GM19240 (cell line): ENCODE measurements around the gene RIPPLY3.
"Not testable (repeated sequence)": the region's sequence is repeated elsewhere in the genome, so short reads cannot be mapped to it uniquely, and the experiment has no call there.

Experiments
- DNase-seq: peaks from one replicate; pipeline ENCODE4 v3.0.0; 2011; ENCODE audit warnings: low spot score; ENCODE audit not compliant: insufficient read length

RIPPLY3 gene

DNA sequence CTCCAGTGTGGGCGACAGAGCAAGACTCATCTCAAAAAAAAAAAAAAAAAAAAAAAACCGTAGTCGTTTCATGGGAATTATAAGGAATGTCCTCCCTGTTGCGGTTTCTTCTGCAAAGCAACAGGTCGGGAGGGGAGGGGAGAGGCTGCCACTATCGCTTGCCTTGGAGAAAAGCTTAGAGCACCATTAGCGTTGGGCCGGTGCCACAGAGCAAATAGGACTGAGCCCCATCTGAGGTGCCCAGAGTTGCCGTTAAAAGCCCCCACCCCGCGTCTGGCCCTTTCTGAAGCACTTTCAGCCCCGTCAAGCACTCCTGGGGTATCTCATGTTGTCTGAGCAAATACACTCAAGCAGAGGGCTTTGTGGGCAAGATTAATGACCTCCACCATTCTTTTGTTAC lies 2.2 kb downstream of the RIPPLY3 start:
- no peak for DNase-seq

DNA sequence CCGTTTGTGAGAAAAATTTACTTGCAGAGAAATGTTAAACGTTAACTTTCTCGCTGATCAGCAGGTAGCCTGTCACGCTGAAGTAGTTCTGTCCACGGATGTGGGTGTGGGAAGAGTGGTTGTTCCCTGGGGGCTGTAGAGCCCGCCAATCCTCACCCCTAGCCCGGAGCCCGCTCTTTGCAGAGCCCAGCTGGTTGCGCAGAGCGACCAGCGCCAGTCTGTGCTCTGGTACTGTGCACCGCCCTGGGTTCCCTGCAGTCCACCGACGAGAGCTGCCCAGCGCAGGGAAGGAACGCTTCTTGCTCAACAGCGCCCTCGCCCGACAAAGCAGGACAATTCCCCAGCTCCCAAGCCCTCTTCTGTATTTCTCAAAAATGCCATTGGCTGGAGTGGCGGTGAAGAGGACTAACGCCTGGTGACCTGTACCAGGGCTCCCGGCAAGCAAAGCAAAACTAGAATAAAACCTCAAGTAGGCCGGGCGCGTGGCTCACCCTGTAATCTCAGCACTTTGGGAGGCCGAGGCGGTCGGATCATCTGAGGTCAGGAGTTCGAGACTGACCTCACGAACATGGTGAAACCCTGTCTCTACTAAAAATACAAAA lies 3.3 kb downstream of the RIPPLY3 start:
- DNase-seq: peak; percentile 62

DNA sequence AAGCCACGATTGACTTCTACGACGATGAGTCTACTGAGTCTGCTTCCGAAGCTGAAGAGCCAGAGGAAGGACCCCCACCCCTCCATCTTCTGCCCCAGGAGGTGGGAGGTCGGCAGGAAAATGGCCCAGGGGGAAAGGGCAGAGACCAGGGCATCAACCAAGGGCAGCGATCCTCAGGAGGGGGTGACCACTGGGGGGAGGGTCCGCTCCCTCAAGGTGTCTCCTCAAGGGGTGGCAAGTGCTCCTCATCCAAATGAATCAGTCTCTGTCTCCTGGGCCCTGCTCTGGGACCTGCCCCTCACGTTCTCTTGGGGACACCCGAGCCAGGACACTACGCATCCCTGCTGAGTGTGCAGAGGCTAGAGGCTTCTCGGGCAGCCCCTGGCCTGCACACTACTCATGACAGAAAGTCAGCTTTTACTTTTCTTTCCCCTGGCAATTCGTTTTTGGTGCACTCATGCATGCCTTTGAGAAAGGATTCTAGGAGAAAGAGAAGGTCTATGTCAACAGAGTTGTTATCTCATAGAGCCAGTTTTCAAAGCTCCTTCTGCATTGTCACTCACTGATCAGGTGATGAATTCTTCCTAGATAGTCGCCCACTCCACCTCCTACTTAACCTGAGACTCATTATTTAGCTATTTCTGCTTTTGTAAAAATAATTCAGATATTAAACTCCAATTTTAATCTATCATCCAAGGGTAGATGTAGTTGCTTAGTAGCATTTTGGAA lies 11.6 kb downstream of the RIPPLY3 start:
- DNase-seq: no peak

DNA sequence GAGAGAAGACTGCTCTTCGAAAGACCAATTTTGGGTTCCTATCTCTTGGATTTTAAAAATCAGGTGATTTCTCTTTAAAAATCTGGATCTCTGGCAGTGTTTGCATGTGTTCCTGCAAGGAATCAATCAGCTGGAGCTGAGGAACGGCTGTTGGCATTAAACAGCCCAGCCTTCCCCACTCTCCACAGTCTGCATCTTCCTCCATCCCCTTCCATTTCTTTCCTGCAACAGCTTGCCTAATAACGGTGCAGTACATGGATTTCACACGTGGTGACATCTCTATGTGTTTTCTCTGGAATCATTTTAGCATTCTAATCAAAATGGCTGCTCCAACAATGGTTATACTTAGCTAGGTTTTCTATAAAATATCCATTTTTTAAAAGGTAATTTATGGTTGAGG lies 20.0 kb downstream of the RIPPLY3 start:
- no peak for DNase-seq

DNA sequence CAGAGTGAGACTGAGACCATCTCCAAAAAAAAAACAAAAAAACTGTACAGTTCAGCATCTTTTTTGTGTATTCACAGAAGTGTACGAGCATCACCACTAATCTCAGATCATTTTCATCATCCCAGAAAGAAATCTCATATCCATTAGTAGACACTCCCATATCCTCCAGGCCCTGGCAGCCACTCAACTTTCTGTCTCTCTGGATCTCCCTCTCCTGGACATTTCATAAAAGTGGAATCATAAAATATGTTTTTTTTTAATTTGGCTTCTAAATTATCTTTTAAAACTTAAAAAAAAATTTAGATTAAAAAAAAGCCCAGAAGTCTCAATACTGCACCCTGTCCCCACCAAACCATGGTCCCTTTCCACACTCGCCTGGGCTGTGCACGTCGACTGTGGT lies 22.1 kb downstream of the RIPPLY3 start:
- DNase-seq: no peak

DNA sequence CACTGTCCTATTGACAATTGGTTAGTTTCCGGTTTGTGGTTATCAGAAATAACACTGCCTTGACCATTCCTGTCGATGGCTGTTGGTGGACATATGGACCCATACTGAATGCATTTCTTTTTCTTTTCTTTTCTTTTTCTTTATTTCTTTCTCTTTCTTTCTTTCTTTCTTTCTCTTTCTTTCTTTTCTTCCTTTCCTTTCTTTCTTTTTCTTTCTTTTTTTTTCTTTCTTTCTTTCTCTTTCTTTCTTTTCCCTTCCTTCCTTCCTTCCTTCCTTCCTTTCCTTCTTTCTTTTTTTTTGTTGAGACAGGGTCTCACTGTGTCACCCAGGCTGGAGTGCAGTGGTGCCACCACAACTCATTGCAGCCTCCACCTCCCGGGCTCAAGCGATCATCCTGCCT lies 24.4 kb downstream of the RIPPLY3 start:
- DNase-seq: no peak

DNA sequence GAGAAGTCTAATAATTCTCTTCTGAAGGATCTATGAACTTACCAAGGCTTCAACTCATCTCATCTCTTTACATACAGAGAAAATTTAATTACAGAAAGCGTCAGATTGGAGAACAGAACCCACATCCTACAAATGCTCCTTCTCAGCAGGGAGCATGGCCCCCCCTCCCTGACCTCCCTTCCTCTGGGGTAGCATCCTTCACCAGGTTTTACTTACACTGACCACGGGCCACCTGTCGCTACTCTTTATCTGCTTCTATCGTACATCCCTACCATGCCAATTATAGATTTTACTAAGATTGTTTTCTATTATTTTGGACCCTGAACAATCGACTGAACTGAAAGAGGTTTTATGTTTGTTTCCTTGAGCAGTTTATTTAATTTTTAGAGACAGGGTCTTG lies 25.8 kb downstream of the RIPPLY3 start:
- no peak for DNase-seq

DNA sequence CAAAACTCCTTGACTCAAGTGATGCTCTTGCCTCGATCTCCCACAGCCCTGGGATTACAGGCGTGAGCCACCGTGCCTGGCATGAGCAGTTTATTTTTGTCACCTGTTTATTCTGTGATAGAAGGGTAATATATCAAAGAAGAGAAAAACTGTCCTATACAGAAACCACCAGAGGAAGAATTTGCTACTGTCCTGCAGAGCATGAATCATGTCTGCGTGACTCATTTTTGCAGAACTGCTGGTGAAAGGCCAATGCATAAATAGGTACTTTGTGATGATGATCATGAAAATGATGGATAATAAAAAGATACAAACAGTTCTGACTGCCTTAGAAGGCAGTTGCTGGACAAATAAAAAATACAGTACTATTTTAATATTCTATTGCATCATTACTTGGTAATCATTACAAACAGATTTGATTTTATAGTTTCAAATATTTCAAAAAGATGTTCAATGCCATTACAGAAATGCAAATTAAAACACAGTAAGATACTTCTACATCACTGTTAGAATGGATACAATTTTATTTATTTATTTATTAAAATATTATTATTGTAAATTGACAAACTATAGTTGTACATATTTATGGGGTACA lies 26.5 kb downstream of the RIPPLY3 start:
- no peak for DNase-seq

DNA sequence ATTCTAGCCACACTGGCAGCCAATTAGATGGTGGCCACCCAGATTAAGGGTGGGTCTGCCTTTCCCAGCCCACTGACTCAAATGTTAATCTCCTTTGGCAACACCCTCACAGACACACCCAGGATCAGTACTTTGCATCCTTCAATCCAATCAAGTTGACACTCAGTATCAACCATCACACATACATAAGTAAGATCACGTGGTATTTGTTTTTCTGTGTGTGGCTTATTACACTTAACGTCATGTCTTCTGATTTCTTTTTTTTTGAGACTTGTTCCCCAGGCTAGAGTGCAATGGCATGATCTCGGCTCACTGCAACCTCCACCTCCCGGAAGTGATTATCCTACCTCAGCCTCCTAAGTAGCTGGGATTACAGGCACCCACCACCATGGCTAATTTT lies 27.9 kb downstream of the RIPPLY3 start:
- DNase-seq: not testable (repeated sequence)

DNA sequence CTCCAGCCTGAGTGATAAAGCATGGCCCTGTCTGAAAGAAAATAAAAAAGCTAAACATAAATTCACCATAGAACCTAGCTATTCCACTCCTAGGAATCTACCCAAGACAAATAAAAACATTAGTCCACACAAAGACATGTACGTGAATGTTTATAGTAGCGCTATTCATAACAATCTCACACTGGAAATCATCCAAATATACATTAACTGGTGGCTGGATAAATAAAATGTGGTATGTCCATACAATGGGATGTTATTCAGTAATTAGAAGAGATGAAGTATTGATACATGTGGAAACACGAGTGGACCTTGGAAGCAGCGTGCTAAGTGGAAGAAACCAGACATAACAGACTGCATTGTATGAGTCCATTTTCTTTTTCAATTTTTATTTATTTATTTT lies 29.7 kb downstream of the RIPPLY3 start:
- DNase-seq: no peak

DNA sequence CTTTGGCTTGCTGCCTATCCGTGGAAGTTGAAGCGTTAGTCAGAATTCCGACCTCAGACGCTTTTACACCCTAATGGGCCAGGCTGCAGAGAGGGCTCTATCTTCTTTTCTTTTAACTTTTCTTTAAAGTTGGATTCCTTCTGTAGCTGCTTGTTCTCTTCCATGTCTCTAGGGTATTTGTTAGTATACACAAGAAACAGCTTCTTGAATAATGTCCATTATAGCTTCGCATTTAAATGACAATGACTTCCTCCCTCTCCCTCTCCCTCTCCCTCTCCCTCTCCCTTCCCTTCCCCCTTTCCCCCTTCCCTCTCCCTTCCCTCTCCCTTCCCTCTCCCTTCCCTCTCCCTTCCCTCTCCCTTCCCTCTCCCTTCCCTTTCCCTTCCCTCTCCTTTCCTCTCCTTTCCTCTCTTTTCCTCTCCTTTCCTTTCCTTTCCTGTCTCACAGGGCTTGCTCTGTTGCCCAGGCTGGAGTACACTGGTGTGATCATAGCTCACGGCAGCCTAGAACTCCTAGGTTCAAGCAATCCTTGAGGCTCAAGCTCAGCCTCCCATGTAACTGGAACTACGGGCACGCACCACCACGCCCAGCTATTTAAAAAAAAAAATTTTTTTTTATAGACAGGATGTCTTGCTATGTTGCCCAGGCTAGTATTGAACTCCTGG lies 33.0 kb downstream of the RIPPLY3 start:
- DNase-seq: no peak

DNA sequence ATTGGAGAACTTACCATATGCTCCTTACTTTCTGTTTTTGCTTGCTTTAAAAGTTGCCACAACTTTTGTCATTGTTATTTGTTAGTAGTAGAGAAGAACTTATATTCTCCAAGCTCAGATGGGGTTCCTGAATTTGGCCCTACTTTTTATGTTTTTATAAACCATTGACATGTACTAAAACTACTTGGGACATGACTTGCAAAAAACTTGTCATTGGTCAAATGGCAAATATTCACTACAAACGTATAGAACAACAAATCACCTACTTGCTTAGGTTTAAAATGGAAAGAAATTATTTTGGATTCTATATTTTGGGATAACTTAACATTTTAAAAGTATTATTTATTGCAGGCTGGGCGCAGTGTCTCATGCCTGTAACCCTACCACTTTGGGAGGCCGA lies 33.7 kb downstream of the RIPPLY3 start:
- no peak for DNase-seq

DNA sequence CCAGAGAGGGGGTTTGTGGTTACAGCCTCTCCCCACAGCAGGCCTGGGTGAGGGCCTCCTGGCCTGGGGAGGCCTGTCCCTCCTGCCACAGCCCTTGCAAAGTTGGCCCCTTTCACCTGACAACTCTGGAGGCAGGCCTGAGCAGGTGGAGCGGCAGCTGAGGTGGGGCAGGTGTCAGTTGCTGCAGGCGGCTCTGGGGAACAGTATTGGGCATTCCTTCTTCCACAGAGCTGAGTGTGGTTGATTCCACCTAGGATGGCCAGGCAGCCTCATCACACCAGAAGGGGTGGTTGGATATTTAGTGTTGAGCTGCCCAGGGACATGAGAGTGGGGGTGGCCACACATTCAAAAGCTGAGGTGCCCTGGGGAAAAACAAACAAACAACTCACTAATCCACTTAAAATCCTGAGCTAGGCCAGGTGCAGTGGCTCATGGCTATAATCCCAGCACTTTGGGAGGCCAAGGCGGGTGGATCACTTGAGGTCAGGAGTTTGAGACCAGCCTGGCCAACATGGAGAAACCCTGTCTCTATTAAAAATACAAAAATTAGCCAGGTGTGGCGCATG lies 35.3 kb downstream of the RIPPLY3 start:
- DNase-seq: no peak

DNA sequence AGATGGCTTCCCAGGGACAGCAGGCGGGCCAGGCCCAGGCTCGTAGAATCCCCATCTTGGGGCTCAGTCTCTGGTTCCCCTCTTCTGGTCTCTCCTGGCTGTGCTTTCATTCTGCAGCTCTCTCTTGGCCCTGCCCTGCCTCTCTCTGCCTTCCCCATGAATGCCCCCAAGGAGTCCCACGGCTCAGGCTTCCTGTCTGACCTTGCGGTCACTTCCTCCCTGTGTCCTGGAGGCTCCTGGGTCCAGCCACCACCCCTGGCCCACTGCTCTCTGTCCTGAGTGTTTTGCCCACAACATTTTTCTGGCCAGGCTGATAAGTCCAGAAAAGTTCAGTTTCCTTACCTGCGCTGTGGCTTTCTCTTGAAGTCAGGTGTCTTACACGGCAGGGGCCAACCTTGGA lies 37.3 kb downstream of the RIPPLY3 start:
- DNase-seq: no peak

DNA sequence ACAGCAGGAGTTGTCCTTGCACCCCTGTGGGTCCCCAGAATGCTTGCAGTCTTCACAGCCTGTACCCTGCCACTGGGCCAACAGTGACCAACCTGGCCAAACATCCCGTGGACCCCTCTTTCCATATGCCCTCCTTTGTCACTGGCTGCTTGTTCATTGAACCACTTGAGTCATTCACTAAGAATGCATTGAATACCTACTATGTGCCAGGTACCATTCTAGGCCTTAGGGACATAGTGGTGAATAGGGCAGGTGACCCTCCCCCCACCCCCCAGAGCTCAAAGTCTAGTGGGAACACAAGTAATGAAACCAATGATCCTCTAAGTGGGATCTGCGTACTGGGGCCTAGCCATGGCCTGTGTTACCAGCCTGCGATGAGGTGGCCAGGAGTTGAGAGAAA lies 38.1 kb downstream of the RIPPLY3 start:
- DNase-seq: no peak

DNA sequence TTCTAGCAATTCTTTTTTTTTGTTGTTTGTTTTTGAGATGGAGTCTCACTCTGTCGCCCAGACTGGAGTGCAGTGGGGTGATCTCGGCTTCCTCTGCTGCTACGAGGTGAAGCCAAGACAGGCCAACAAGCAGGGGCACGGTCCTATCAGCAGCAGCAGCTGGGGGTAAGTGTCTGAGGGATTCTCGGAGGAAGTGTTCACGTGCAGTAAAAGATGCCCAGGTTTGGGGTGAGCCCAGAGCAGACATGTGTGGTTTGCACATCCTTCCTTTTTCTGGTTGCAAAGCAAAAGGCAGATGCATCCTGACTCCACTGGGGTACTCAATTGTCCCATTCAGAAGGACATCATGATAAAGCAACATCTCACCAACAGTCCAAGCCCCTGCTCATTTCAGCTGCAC lies 38.6 kb downstream of the RIPPLY3 start:
- DNase-seq: no peak

DNA sequence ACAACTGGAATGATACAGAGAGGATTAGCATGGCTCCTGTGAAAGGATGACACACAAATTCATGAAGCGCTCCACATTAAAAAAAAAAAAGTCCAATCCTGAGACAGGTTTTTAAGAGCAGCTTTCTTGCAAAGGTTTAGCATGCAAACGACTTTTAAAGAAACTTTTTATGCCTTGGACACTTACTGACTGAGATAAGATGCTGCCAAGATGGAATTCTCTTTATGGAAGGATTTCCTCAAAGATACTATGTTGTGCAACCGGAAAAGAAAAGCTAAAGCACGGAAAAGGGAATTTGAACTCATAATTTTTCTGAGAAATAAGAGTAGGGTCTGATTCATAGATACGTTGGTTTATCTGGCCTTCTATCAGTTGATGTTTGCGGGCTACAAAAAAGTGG lies 39.1 kb downstream of the RIPPLY3 start:
- DNase-seq: no peak

DNA sequence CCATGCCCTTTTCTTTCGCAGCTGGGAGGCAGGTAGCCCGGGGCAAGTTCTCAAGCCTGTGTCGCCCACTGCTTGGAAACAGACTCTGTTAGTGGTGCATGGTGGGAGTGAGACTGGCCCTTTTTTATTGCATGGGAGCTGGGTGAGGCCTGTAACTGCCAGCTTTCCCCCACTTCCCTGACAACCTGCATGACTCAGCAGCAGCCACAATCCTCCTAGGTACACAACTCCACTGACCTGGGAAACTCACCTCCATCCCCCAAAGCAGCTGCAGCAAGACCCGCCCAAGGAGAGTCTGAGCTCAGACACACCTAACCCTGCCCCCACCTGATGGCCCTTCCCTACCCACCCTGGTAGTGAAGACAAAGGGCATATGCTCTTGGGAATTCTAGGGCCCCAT lies 40.6 kb downstream of the RIPPLY3 start:
- DNase-seq: no peak

DNA sequence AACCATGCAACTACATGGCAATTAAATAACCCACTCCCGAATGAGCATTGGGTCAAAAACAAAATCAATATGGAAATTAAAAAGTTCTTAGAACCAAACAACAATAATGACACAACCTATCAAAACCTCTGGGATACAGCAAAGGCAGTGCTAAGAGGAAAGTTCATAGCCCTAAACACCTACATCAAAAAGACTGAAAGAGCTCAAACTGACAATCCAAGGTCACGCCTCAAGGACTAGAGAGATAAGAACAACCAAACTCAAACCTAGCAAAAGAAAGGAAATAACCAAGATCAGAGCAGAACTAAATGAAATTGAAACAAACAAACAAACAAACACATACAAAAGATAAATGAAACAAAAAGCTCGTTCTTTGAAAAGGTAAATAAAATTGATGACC lies 43.2 kb downstream of the RIPPLY3 start:
- not testable (repeated sequence) for DNase-seq

DNA sequence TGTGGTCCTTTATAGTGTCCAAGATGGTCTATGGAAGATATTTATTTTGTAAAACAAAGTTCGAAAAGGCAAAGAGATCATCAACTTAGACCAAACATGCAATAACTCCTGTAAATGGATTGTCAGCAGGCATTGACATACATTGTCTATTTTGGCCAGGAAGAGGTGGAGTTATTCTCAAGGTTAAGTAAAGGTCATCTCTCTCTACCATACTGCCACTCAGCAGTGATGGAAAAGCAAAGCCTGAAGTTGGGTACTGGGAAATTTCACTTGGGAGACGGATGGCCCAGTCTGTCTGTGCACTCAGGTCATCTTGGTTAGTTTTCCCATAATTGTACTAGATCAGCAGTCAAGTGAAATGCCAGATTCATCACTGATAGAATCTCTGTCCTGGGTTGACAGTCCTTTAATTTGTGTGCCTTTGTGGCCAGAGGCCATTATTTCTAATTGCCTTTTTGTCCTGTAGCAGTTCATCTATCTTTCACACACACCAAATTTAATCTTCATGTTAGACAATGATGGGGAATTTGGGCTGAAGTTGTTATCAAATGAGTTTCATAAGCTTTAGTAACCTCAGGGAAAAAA lies 48.9 kb downstream of the RIPPLY3 start:
- no peak for DNase-seq

DNA sequence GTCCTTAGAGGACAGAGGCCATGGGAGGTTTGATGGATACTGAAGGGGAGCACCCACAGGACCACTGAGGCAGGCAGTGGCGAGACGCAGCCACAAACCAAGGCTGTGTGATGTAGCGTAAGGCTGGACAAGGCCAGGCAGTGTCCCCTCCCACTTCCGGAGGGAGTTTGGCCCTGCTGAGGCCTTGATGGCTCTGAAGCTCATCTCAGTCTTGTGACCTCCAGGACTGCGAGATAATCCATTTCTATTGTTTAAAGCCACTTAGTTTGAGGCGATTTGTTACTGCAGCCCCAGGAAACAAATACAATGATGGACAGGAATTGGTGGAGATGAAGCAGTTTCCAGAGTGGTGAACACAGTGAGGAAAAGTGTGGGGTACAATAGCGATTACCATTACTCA lies 51.1 kb downstream of the RIPPLY3 start:
- DNase-seq: no peak

DNA sequence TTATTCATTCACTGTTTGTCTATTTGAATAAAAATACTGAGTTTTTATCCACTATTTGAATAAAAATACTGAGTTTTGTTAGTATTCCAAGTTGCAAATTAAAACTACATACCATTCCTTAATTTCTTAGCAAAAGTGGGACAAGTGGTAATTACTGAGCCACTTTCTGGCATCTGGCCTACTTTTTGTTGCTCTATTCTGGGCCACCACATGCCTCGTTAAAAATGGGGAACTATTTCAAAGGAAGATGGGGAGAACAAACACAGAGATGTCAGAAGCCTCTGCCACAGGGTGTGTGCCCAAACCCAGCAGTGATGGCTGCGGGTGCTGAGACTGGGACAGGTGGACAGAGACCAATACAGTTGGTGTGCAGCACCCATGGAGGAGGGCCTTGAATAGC lies 51.8 kb downstream of the RIPPLY3 start:
- DNase-seq: no peak
